IPS-15b (cell line): ENCODE data around the gene HMGN2.

Source experiments
- H3K27me3 ChIP-seq: one replicate; pipeline ENCODE4 v1.6.1; 2013; ENCODE audit warnings: low read length; ENCODE audit not compliant: control insufficient read depth, insufficient read depth
- H3K36me3 ChIP-seq: one replicate; pipeline ENCODE4 v1.6.1; 2013; ENCODE audit warnings: low read length; ENCODE audit not compliant: control insufficient read depth, insufficient read depth
- H3K4me1 ChIP-seq: one replicate; pipeline ENCODE4 v1.6.1; 2013; ENCODE audit warnings: mild to moderate bottlenecking, low read length; ENCODE audit not compliant: control insufficient read depth, insufficient read depth
- H3K4me3 ChIP-seq: one replicate; pipeline ENCODE4 v1.5.1; 2013; ENCODE audit warnings: low read depth, low read length
- H3K9ac ChIP-seq: one replicate; pipeline ENCODE4 v1.6.1; 2013; ENCODE audit warnings: low read depth, mild to moderate bottlenecking, low read length
- H3K9me3 ChIP-seq: one replicate; pipeline ENCODE4 v1.6.1; 2013; ENCODE audit warnings: mild to moderate bottlenecking, low read length; ENCODE audit not compliant: control insufficient read depth, insufficient read depth

The HMGN2 gene

DNA sequence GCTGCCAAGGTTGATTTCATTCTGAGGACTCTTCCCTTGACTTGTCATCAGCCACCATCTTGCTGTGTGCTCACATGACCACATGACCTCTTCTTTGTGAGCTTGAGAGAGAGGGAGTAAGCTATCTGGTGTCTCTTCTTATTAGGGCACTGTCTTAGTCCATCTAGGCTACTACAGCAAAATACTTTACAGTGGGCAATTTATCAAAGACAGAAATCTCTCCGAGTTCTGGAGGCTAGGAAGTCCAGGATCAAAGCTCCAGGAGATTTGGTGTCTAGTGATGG, 45.5 kb downstream of the HMGN2 start:
- H3K27me3 ChIP-seq: no peaks in the 10 kb centered on the region
- H3K36me3 ChIP-seq: no peaks in the 10 kb centered on the region
- H3K9me3 ChIP-seq: no peaks in the 10 kb centered on the region
- no peak overlapping the region for H3K9ac ChIP-seq
- peaks cover 4% of the 10 kb centered on the region for H3K4me1 ChIP-seq
- H3K4me3 ChIP-seq: no peak overlapping the region

DNA sequence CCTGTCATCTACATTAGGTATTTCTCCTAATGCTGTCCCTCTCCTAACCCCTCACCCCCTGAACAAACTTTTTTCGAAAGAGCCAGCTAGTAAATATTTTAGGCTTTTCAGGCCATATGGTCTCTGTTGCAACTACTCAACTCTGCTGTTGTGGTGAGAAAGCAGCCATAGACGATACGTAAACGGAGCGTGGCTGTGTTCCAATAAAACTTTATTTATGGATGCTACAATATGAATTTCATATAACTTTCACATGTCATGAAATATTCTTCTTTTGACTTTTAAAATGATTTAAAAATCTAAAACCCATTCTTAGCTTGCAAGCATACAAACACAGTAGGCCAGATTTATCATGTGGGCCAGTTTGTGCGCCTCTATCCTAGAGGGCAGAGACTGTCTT, 46.1 kb downstream of the HMGN2 start:
- no peaks in the 10 kb centered on the region for H3K27me3 ChIP-seq
- no peaks in the 10 kb centered on the region for H3K9me3 ChIP-seq
- peaks cover 4% of the 10 kb centered on the region for H3K4me1 ChIP-seq
- no peak overlapping the region for H3K4me3 ChIP-seq
- H3K36me3 ChIP-seq: no peaks in the 10 kb centered on the region
- H3K9ac ChIP-seq: no peak overlapping the region

DNA sequence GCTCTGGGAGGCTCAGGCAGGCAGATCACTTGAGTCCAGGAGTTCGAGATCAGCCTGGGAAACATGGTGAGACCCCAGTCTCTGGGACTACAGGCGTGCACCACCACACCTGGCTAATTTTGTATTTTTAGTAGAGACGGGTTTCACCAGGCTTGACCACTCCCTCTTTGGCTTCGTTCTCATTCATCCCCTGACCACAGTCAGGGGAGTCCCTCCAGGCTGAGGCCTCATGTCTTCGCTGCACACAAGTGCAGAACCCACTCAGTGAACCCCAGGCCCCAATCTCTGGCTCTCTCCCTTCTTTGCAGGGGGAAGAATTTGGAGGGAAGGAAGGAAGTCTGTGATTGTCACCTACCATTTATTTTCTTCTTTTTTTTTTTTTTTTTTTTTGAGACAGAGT, 48.1 kb downstream of the HMGN2 start:
- no peak overlapping the region for H3K9ac ChIP-seq
- no peaks in the 10 kb centered on the region for H3K27me3 ChIP-seq
- H3K9me3 ChIP-seq: no peaks in the 10 kb centered on the region
- H3K4me1 ChIP-seq: peaks cover 4% of the 10 kb centered on the region
- no peaks in the 10 kb centered on the region for H3K36me3 ChIP-seq
- no peak overlapping the region for H3K4me3 ChIP-seq

DNA sequence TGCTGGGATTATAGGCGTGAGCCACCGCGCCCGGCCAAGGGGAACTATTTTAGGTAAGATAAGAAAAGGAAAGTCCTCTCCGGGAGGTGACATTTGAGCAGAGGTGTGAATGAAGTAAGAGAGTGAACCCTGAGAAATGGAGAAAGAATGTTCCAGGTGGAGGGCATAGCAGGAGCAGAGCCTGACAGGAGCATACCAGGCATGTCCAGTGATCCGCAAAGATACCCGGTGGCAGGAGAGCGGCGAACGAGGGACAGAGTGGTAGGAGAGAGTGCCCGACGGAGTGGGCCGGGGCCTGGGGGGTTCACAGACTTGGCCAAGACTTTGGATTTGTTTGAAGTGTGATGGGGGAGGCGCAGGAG, 49.4 kb downstream of the HMGN2 start:
- Histone ChIP-seq H3K36me3 (no peaks in the 10 kb centered on the region), H3K9me3 (no peaks in the 10 kb centered on the region), H3K4me1 (peaks cover 4% of the 10 kb centered on the region), H3K4me3 (no peak overlapping the region), H3K27me3 (no peaks in the 10 kb centered on the region), H3K9ac (no peak overlapping the region)

DNA sequence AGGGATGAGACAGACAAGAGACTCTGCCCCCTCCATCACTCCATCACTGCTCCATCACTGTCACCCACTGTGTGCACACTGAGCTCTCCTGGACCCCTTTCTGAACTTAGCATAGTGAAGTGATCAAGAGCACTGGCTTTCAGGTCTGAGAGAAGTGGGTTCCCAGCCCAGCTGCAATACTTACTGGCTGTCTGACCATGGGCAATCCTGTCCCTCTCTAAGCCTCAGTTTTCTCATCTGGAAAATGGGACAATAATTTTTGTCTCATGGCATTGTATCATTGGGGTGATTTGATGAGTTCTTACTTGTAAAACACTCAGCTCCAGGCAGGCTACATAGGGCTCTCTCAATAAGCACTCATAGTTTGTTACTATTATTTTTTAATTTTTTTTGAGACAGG, 49.8 kb downstream of the HMGN2 start:
- Histone ChIP-seq H3K4me3 (no peak overlapping the region), H3K36me3 (no peaks in the 10 kb centered on the region), H3K9ac (no peak overlapping the region), H3K4me1 (peaks cover 4% of the 10 kb centered on the region), H3K9me3 (no peaks in the 10 kb centered on the region), H3K27me3 (no peaks in the 10 kb centered on the region)

DNA sequence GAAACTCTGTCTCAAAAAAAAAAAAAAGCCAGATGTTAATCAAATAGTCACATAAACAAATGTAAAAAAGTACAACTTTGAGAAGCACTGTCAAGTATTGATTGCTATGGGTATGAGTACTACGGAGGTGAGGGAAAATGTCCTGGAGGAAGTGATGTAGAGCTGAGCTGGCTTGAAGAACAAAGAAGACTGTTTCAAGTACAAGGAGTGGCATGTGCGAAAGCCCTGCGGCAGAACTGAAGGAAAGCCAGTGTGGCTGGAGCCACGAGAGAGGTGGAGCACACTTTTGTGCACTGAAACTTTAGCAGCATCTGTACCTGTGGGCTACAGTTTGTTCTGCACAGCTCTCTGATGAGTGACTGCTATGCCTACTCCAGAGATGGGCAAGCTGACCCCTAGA, 51.9 kb downstream of the HMGN2 start:
- Histone ChIP-seq H3K4me3 (no peak overlapping the region), H3K4me1 (peaks cover 5% of the 10 kb centered on the region), H3K27me3 (no peaks in the 10 kb centered on the region), H3K9ac (no peak overlapping the region), H3K9me3 (no peaks in the 10 kb centered on the region), H3K36me3 (no peaks in the 10 kb centered on the region)
